ENCODE results near the gene KRTAP4-16.

GRCh38 chr17:41054025-41054424 lies 48.0 kb downstream of the KRTAP4-16 start:
- TF ChIP-seq POLR2AphosphoS5 (IDR thresholded peaks at IDR 0.05; ENCODE audit: borderline replicate concordance, low read depth, low read length) (no peak), EZH2 (IDR thresholded peaks at IDR 0.05) (no peak)

Measured in SK-N-MC (cell line).